HG03558 (cell line): ENCODE measurements around the gene GLS.
"Not testable (repeated sequence)": the region's sequence is repeated elsewhere in the genome, so short reads cannot be mapped to it uniquely, and the experiment has no call there.

Source experiments
- ATAC-seq: cut with Tn5 transposase; IDR thresholded peaks from one replicate; pipeline ENCODE4 v1.9.1; 2021; ENCODE audit warnings: moderate number of reproducible peaks; ENCODE audit not compliant: unreplicated experiment; ENCODE audit errors: extremely low read depth

Gene GLS

DNA sequence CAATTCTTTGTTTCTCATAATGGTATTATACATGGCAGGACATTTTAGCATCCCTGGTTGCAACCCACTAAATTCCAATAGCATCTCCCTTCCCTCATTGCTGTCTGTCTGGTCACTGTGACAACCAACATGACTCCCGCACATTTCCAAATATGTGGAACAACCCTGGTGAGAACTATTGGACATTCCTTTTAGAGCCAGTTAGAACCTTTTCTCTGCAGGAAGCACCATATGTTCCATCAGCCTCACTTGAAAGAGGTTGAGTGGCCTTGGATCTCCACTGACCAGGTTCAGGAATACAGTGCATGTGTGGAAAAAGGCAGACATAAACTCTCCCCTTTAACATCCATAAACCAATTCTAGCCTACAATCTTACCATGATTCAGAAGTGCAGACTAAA is 25.9 kb upstream of the GLS start:
- no peak for ATAC-seq

DNA sequence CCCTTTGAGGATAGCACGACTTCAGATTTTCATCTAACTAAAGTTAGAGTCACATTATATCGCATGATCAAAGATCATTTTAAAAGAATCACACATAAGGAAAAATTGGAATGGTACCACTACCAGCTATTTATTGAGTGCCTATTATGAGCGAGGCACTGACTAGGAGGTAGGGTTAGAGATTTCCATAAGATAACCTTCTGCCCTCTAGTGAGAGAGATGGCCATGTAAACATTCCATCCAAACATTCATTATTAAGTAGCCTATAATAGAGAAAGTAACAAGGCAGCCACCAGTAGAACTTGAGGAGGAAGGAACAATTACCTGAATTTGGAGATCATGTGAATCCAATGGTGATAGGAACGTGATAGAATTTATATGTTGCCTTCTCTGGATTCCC is 25.4 kb upstream of the GLS start:
- no peak for ATAC-seq

DNA sequence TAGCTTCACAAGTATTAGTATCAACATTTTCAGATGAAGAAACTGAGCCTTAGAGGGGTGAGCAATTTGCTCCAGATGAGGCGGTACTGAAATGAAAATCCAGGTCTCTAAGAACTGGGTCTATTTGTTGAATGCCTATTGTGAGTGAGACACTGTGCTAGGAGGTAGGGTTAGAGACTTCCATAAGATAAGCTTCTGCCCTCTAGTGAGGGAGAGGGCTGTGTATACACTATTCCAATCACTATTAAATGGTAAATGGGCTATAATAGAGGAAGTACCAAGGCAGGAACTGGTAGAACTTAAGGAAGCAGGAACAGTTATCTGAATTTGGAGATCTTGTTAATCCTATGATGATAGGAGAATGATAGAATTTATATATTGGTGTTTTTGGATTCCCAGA is 23.6 kb upstream of the GLS start:
- no peak for ATAC-seq

DNA sequence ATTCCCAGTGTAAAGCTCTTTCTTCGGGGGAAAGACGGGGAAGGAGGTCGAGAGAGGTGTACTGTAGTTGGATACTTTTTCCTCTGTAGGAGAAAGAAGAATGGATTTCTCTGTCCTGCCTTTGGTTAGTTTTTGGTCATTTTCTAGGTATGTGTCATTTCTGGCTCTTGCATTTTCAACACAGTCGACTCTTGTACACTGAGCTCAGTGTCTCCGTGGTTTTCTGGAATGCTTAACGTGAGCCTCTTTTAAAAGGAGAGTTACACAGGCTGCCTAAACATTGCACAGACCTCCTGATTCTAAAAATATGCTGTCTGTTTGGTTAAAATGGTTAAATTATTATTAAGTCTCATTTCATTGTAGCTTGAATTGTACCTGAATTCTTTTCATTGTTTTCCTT is 21.8 kb upstream of the GLS start:
- ATAC-seq: no peak

DNA sequence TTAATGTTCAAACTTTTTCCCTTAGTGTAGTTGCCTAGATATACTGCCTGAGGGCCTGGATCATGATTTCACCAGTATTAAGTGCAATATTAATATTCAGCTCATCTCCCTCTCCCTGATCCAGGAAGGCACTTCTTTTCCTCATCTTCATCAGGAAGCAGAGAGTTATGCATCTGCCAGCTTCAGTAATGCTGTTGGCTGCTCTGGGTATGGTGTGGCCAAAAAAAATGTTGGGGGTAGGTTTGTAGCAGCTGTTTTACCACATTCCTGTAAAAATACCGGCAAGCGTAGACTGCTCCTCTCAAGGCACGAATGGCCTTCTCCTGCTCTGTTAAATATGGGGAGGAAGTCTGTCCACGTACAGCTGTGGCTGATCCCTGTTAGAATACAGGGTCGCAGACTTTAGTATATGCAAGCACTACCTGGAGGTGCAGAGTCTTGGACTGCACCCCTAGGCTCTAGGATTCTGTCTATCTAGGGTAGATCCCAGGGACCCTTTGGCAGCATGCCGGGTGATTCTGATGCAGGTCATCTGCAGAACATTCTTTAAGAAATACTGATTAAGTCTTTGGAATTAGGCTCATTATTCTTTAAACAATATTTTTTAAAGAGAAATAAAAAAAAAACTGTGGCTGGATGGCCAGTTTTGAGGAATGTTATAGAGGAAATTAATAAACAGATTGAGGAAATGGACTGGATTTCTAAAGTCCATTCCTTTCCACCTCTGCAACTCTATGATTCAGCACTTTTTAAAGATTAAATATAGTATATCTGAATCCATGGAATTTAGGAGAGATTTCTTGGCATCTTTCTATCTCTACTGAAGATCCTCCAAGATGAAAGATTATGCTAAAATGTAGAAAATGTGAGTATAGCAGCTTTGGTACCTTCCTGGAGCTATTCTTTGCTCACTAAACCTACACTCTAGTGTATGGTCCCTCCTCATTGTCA is 21.0 kb upstream of the GLS start:
- no peak for ATAC-seq

DNA sequence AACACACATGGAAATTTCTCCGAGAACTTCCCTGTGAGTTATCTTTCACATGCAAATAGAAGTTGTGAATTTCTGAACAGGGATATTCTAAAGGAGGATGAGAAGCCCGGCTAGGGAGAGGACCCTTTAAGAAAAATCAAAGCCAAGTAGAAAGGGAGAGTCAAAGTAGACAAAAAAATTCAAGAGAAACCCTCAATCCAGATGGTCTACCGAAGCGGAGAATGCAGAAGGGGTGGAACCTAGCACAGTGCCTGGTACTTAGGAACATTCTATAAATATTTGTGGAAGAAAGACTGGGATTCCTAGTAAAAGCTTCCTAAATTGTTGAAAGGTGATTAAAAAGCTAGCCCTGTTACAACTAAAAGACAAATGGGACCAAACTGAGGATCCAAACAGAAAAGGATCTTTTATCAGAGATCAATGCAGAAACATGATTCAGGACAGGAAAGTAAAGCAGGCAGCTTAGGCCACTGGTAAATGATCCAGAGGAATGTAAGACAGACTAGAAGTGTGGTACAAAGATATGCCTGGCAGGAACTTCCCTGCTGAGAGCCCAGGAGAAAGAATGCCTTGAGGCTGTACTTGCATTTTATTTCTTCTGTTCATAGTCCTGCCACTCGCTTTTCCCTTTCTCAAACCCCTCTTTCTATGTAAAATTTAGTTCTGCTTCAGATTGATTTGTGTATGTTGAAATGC is 19.5 kb upstream of the GLS start:
- ATAC-seq: no peak

DNA sequence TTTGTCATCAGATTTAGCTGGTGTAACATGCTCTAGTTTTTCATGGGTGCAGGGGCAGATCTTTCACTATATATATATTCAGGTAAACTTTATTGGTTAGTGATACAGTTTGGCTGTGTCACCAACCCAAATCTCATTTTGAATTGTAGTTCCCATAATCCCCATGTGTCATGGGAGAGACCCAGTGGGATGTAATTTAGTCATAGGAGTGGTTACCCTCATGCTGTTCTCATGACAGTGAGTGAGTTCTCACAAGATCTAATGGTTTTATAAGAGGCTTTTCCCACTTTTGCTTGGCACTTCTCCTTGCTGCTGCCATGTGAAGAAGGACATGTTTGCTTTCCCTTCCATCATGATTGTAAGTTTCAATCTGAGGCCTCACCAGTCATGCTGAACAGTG is 18.5 kb upstream of the GLS start:
- ATAC-seq: not testable (repeated sequence)

DNA sequence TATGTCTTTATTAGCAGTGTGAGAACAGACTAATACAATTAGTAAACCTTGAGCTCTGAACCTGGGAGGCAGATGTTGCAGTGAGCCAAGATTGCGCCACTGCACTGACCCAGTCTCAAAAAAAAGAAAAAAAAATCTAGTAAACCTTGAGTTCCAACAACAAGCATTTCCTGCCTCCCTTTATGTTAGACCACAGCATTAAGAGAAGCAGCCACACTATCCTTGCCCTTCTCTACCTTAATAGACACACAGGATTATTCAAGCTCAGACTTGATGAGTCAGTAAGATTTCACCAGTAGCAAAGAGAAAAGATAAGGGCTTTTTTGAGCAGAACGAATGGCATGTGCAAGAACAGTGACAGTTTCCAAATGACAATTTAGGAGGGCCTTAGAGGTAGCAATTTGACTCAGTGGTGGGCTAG is 18.0 kb upstream of the GLS start:
- no peak for ATAC-seq

DNA sequence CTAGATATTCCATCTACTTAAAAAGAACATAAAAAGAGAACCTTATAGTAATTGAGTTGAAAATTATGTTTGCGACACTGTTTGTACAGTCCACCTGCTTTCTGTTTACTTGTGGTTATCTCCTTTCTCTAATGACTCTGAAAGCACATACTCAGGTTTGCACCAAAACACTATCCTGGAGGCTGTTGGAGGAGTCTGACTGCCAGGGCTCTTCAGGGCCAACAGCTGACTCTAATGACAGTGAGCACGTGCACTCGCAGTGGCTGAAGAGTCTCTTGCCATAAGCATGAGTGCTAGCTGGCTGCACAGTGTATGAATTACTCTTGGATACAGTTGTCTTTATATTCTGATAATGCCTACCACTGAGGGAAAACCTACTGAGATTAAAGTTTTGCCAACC is 16.7 kb upstream of the GLS start:
- ATAC-seq: no peak

DNA sequence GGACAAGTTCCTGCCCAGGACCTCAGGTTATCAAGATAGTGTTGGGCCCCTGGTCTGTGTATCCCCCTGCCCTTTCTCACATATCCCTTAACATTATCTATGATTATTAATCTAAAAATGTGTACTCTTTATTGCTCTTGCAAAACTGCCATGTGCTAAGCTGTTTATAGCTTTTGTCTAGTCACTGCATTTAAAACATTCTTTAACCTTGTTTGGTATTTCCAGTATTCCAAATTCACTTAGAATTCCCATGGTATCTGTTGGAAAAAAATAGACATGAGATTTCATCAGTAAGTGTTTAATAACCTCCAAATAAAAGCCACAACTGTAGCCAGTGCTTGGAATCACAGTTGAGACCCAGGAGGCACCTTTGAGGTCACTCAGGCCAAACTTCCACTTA is 16.2 kb upstream of the GLS start:
- no peak for ATAC-seq

DNA sequence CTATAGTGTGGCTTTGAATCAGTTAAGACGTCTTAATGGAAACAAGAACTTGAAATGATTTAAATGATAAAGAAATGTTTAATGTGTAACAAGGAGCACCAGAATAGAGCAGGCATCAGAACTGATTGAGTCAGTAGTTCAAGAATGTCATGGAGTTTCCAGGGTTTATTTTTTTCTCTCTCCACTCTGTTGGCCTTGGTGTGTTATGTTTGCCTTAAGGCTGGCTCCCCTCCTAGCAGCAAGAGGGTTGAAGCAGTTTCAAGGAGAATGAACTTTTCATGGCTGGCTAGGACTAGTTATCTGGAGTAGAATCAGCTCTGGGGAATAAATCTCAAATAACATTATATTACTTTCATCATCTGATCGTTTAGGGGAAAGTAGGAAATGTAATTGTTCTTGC is 13.4 kb upstream of the GLS start:
- ATAC-seq: no peak

DNA sequence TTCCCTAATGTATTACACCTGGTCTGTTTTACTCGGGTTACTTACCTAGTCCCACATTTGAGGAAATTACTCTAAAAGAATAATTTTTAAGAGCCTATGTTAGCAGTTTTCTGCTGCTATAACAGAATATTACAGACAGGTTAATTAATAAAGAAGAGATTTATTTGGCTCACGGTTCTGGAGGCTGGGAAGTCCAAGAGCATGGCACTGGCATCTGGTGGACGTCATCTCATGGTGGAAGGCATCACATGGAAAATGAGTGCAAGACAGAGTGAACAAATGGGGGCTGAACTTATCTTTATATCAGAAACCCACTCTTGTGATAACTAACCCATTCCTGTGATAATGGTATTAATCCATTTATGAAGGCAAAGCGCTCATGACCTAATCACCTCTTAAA is 12.8 kb upstream of the GLS start:
- no peak for ATAC-seq

DNA sequence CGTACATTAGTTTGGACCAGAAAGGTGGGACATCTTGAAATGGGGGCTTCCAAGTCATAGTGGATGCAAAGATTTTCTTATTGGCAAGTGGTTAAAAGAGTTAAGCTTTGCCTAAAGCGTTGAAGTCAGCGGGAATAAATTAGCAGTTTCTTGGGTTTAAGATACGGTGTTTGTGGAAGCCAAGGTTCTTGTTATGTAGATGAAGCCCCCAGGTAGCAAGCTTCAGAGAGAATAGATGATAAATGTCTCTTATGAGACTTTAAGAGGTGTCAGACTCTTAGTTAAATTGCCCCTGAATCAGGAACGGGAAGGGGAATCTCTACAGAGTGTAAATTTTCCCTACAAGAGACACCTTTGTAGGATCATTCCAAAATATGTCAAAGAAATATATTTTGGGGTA is 10.9 kb upstream of the GLS start:
- no peak for ATAC-seq

DNA sequence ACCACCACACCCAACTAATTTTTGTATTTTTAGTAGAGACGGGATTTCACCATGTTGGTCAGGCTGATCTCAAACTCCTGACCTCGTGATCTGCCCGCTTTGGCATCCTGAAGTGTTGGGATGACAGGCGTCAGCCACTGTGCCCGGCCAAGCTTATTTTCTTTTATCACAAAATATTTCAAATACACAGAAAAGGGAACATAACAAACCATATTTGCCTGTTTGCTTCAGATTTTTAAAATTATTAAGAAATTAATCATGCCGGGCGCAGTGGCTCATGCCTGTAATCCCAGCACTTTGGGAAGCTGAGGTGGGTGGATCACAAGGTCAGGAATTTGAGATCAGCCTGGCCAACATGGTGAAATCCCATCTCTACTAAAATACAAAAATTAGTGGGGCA is 7.2 kb upstream of the GLS start:
- not testable (repeated sequence) for ATAC-seq

DNA sequence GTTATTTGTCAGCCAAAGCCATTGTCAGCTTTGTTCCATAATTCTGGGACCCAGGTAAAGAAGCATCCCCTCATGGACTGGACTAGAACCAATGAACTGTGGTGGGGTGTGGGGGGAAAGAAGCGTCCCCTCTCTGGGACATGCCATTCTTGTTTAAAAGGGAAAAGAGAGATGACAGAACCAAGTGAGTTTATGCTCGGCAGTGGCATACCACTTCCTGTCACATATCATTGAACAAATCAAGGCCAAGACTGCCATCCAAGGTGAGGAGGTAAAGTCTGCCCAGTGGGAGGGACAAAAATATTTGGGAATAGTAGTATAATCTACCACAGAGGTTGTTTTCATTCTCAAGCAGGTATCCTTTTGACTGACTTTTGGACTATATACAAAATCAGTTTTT is 4.7 kb upstream of the GLS start:
- no peak for ATAC-seq

DNA sequence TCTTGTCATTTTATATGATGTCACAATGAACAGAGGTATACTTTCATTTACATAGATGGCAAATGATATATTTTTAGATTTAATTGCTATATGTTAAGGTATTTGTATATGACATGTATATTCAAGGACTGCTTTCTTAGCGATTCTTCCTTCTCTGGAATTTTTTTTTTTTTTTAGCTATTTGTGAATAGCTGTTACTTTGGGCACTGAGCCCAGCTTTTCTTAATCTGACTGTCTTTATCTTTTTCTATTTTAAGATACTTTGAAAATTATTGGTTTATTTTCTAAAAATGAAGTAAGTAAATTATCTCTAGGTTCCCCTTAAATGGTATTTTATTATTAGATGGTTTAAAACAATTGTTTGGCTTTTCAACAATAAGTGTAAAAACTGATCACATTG is 4.0 kb upstream of the GLS start:
- no peak for ATAC-seq

DNA sequence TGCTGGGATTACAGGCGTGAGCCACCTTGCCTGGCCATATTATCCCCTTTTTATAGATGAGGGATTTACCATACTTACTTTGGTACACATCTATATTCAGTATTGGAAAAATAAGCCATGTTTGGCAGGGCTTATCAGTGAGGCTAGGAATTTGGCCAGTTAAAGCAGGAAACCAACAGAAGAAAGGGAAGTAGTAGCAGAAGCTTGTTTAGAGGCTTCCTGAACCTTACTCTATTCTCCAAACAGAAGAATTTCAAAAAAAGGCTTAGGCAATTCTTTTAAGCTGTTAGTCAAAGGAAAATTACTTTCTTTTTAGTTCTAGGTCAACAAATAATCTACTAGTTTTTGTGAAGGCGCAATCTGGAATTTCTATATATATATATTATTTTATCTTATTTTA is 3.2 kb upstream of the GLS start:
- ATAC-seq: no peak

DNA sequence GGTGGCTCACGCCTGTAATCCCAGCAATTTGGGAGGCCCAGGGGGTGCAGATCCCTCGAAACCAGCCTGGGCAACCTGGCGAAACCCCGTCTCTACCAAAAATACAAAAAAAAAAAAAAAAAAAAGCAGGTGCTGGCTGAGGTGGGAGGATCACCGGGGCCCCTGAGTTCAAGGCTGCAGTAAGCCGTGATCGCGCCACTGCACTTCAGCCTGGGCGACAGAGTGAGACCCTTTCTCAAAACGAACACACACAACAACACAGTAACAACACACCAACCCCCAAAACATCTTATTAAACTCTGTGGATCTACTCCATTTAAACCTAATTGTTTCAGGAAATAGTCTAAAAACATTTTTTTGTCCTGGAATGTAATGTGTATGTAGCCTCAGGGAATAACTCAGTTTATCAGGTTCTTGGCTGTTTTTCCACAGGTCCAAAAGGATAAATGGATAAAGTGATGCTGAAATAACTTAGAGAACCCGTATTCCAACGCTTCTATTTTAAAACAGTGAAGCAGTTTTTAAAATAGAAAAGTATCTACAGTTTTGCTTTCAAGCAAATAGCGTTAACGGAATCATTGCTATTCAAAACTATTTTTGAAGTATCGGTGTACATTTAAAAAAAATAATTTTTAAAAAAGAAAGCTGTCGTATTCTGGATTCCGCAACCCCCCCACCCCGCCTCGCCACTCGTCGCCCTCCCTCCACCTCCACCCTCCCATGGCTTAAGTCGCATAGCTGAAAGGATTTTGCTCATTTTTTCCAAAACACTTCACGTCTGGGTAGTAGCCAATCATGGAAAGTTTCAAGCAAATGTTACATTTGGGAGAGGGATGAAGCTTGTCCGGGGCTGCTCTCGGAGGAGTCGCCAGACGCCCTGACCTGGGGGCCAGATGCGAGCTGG is 895 bp upstream of the GLS start:
- ATAC-seq: no peak

DNA sequence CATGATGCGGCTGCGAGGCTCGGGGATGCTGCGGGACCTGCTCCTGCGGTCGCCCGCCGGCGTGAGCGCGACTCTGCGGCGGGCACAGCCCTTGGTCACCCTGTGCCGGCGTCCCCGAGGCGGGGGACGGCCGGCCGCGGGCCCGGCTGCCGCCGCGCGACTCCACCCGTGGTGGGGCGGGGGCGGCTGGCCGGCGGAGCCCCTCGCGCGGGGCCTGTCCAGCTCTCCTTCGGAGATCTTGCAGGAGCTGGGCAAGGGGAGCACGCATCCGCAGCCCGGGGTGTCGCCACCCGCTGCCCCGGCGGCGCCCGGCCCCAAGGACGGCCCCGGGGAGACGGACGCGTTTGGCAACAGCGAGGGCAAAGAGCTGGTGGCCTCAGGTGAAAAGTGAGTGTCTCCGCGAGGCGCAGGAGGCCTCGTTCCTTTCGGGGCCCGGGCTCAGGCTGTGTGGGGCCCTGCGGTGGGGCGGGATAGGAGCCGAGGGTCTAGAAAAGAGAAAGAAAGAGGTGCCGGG is 520 bp downstream of the GLS start:
- no peak for ATAC-seq

DNA sequence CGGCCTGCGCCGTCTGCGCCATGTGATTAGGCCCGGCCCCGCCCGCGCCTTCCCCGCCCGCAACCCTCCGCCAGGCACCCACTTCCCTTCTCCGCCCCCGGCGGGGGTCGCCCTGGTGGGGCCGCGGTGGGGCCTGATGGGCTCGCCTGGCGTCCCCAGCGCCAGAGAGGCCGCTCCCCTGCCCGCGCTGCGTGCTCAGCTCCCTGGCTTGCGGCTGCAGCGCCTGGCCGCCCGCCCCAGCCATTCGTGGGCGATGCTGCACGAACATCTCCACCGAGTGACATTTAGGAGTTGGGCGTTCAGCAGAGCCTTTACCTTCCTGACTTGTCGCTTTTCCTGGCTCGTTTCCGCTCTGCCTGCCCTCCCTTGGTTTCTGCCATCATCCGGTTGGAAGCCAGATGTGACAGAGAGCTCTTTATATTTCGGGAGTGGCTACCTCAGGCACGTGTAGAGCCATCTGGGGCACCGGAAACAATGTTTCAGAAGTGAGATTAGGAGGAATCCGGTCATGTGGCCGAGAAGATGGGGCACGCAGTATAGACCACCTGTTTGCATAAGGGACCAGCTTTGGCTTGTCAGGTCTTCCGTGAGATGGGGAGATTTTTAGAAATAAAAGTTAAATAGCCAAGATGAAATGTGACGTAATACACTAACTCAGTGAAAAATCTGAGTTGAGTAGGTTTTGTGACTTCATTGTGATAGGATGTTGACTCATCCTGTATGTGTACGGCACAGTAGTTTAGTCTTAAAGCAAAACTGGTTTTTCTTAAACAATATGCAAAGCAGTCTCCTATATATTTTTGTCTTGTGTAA is 1.2 kb downstream of the GLS start:
- ATAC-seq: peak; percentile 38
